ENCODE measurements around the gene CTNND2.
A peak's percentile ranks its signal among the peaks of the same experiment; 100 is the strongest.

Gene CTNND2

GRCh38 chr5:11177999-11178711, 726.1 kb downstream of the CTNND2 start:
- DNase-seq (ENCODE audit: low read depth in 3 of 3), result no peak

GRCh38 chr5:11174591-11174990, 729.7 kb downstream of the CTNND2 start:
- no peak for DNase-seq (ENCODE audit: low read depth in 3 of 3)

GRCh38 chr5:11172484-11172883, 731.8 kb downstream of the CTNND2 start:
- DNase-seq (ENCODE audit: low read depth in 3 of 3), result no peak

- no peak for DNase-seq (ENCODE audit: low read depth in 3 of 3)
Observed at GRCh38 chr5:11171236-11171635, 733.0 kb downstream of the CTNND2 start.

- DNase-seq (ENCODE audit: low read depth in 3 of 3), result no peak
Observed at GRCh38 chr5:11166923-11167322, 737.3 kb downstream of the CTNND2 start.

GRCh38 chr5:11164531-11165294, 739.5 kb downstream of the CTNND2 start:
- no peak for DNase-seq (ENCODE audit: low read depth in 3 of 3)

GRCh38 chr5:11157132-11157531, 747.1 kb downstream of the CTNND2 start:
- no peak for DNase-seq (ENCODE audit: low read depth in 3 of 3)

- no peak for DNase-seq (ENCODE audit: low read depth in 3 of 3)
Observed at GRCh38 chr5:11153670-11154382, 750.4 kb downstream of the CTNND2 start.

GRCh38 chr5:11152368-11152767, 751.9 kb downstream of the CTNND2 start:
- DNase-seq (ENCODE audit: low read depth in 3 of 3), result no peak

- no peak for DNase-seq (ENCODE audit: low read depth in 3 of 3)
Observed at GRCh38 chr5:11150976-11151375, 753.3 kb downstream of the CTNND2 start.

- DNase-seq (ENCODE audit: low read depth in 3 of 3), result no peak
Observed at GRCh38 chr5:11148810-11149539, 755.3 kb downstream of the CTNND2 start.

- DNase-seq (ENCODE audit: low read depth in 3 of 3), result no peak
Observed at GRCh38 chr5:11146171-11146570, 758.1 kb downstream of the CTNND2 start.

GRCh38 chr5:11143456-11144267, 760.6 kb downstream of the CTNND2 start:
- peak; percentile 0 to 63 (median 19) for DNase-seq (ENCODE audit: low read depth in 3 of 3)

GRCh38 chr5:11139217-11139865, 764.9 kb downstream of the CTNND2 start:
- DNase-seq (ENCODE audit: low read depth in 3 of 3), result no peak

- DNase-seq (ENCODE audit: low read depth in 3 of 3), result no peak
Observed at GRCh38 chr5:11130131-11130530, 774.1 kb downstream of the CTNND2 start.

- no peak for DNase-seq (ENCODE audit: low read depth in 3 of 3)
Observed at GRCh38 chr5:11128021-11128420, 776.2 kb downstream of the CTNND2 start.

GRCh38 chr5:11126844-11127243, 777.4 kb downstream of the CTNND2 start:
- DNase-seq (ENCODE audit: low read depth in 3 of 3), result no peak

GRCh38 chr5:11121885-11122284, 782.4 kb downstream of the CTNND2 start:
- no peak for DNase-seq (ENCODE audit: low read depth in 3 of 3)

GRCh38 chr5:11110128-11110527, 794.1 kb downstream of the CTNND2 start:
- no peak for DNase-seq (ENCODE audit: low read depth in 3 of 3)

- DNase-seq (ENCODE audit: low read depth in 3 of 3), result no peak
Observed at GRCh38 chr5:11105696-11106095, 798.5 kb downstream of the CTNND2 start.

Data from stimulated activated CD4-positive, alpha-beta T cell treated with anti-CD3 and anti-CD28 coated beads, TNF-alpha, amount 100 ng/mL, for 24 hours (primary cell).